Measurements from ENCODE around the gene GUCY2D.

GRCh38 chr17:7997186-7997585 is 5.2 kb upstream of the GUCY2D start:
- TF ChIP-seq POLR2AphosphoS5 (IDR thresholded peaks at IDR 0.05) (no peak), CTCF (IDR thresholded peaks at IDR 0.05) (peak in 4 of 7 experiments; percentile 13 to 37 (median 16))

Data from stomach (tissue), 4 donors.